Measurements from ENCODE around the gene FGF1.

DNA sequence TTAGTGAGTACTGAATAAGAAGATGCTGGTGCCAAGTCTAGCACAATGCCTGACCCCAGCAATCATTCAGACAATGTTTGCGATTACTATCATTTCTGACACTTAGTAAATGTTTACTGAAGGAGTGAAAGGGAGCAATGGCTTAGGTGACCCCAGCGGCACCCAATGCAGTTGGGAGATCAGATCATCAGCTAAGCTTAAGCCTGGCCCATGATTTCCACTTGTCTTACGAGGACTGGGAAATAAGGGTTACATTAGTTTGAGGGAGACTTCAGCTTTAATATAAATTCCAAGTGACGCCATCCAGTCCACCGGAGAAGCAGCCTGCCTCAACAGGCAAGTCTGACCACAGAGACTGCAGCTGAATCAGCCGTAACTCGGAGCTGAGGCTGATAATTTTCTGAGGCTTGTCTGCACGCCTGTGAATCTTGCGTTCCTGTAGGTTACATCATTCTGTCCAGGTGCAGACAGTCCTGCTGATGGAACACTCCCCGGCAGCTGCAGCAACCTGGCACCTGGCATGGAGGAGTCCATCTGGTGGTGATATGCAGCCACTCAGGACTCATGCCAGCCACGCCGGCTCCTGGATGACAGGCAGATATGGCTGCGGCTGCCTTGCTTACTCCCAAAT lies 34.9 kb upstream of the FGF1 start:
- TF ChIP-seq, protein P1, sequence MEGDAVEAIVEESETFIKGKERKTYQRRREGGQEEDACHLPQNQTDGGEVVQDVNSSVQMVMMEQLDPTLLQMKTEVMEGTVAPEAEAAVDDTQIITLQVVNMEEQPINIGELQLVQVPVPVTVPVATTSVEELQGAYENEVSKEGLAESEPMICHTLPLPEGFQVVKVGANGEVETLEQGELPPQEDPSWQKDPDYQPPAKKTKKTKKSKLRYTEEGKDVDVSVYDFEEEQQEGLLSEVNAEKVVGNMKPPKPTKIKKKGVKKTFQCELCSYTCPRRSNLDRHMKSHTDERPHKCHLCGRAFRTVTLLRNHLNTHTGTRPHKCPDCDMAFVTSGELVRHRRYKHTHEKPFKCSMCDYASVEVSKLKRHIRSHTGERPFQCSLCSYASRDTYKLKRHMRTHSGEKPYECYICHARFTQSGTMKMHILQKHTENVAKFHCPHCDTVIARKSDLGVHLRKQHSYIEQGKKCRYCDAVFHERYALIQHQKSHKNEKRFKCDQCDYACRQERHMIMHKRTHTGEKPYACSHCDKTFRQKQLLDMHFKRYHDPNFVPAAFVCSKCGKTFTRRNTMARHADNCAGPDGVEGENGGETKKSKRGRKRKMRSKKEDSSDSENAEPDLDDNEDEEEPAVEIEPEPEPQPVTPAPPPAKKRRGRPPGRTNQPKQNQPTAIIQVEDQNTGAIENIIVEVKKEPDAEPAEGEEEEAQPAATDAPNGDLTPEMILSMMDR (IDR thresholded peaks at IDR 0.05), result no peak
- TF ChIP-seq NFIC (IDR thresholded peaks at IDR 0.05; ENCODE audit: borderline replicate concordance) (no peak), EP300 (IDR thresholded peaks at IDR 0.05; ENCODE audit: borderline replicate concordance in 1 of 2, low read depth in 1 of 2, low read length in 1 of 2) (no peak), TEAD4 (IDR thresholded peaks at IDR 0.05; ENCODE audit: borderline replicate concordance, insufficient read depth) (no peak), ELF1 (IDR thresholded peaks at IDR 0.05) (no peak), POLR2AphosphoS5 (IDR thresholded peaks at IDR 0.05; ENCODE audit: low read depth, low read length) (no peak), FOXM1 (IDR thresholded peaks at IDR 0.05; ENCODE audit: low read depth) (no peak), TAF1 (IDR thresholded peaks at IDR 0.05; ENCODE audit: borderline replicate concordance, low read depth, low read length) (no peak), RAD21 (IDR thresholded peaks at IDR 0.05; ENCODE audit: low read length) (no peak)
- TF ChIP-seq, protein P2, sequence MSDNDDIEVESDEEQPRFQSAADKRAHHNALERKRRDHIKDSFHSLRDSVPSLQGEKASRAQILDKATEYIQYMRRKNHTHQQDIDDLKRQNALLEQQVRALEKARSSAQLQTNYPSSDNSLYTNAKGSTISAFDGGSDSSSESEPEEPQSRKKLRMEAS (IDR thresholded peaks at IDR 0.05; ENCODE audit: low read depth), result no peak
- TF ChIP-seq, protein P3, sequence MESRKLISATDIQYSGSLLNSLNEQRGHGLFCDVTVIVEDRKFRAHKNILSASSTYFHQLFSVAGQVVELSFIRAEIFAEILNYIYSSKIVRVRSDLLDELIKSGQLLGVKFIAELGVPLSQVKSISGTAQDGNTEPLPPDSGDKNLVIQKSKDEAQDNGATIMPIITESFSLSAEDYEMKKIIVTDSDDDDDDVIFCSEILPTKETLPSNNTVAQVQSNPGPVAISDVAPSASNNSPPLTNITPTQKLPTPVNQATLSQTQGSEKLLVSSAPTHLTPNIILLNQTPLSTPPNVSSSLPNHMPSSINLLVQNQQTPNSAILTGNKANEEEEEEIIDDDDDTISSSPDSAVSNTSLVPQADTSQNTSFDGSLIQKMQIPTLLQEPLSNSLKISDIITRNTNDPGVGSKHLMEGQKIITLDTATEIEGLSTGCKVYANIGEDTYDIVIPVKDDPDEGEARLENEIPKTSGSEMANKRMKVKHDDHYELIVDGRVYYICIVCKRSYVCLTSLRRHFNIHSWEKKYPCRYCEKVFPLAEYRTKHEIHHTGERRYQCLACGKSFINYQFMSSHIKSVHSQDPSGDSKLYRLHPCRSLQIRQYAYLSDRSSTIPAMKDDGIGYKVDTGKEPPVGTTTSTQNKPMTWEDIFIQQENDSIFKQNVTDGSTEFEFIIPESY (IDR thresholded peaks at IDR 0.05; ENCODE audit: borderline replicate concordance, low read depth), result no peak
